Lung (tissue), 12 donors: ENCODE results near the gene MTMR1. TPM values are rescaled to one million over a fixed set of nuclear protein-coding genes. Genes with fewer than 3 reads are reported as not detected.

Experiments used
- ATAC-seq: fragments of 200-7000 bp; cut with Tn5 transposase; one replicate; pipeline ENCODE4 v1.9.1; 2020; ENCODE audit warnings: moderate number of reproducible peaks; ENCODE audit not compliant: insufficient read depth, low FRiP score
- DNase-seq, 3 donors: peaks; one replicate each; pipeline ENCODE4 v3.0.0-alpha.2; 2013 to 2017
- H3K27ac ChIP-seq, 2 donors: one replicate each; pipeline ENCODE4 v1.5.1; 2013; ENCODE audit warnings: mild to moderate bottlenecking in 2 of 2, moderate library complexity in 2 of 2, control low read depth in 1 of 2, inconsistent platforms in 1 of 2, low read depth in 1 of 2, low read length in 1 of 2
- H3K27me3 ChIP-seq, 3 donors: one replicate each; pipeline ENCODE4 v1.5.1; 2013; ENCODE audit warnings: low read length in 2 of 3; ENCODE audit not compliant: control insufficient read depth in 3 of 3, insufficient read depth in 3 of 3
- H3K36me3 ChIP-seq, 4 donors: one replicate each; pipeline ENCODE4 v1.5.1; 2013; ENCODE audit warnings: low read length in 4 of 4, mild to moderate bottlenecking in 1 of 4, moderate library complexity in 1 of 4; ENCODE audit not compliant: control insufficient read depth in 4 of 4, insufficient read depth in 4 of 4
- H3K4me1 ChIP-seq, 5 donors: one replicate each; pipeline ENCODE4 v1.5.1; 2013; ENCODE audit warnings: low read length in 5 of 5, mild to moderate bottlenecking in 2 of 5, moderate library complexity in 1 of 5; ENCODE audit not compliant: control insufficient read depth in 5 of 5, insufficient read depth in 5 of 5
- H3K4me3 ChIP-seq: one replicate; pipeline ENCODE4 v1.5.1; 2013; ENCODE audit warnings: mild to moderate bottlenecking, control low read depth, moderate library complexity
- H3K9ac ChIP-seq, 2 donors: one replicate each; pipeline ENCODE4 v1.5.1; 2013; ENCODE audit warnings: low read length in 2 of 2, control low read depth in 1 of 2; ENCODE audit not compliant: insufficient read depth in 1 of 2
- H3K9me3 ChIP-seq, 4 donors: one replicate each; pipeline ENCODE4 v1.5.1; 2013; ENCODE audit warnings: low read length in 3 of 4, mild to moderate bottlenecking in 1 of 4, moderate library complexity in 1 of 4; ENCODE audit not compliant: control insufficient read depth in 4 of 4, insufficient read depth in 3 of 4
- CTCF ChIP-seq: IDR thresholded peaks from 2 replicates; pipeline ENCODE4 v1.5.1; 2012; ENCODE audit warnings: mild to moderate bottlenecking; ENCODE audit errors: control extremely low read depth, extremely low read depth
- WGBS, 2 donors: extraction: QIAGEN DNeasy Blood & Tissue Kit; methylation state at CpG; one replicate each; pipeline ENCODE4 v1.1.7; 2013; 5-methylcytosine and 5-hydroxymethylcytosine counted together
- polyA plus RNA-seq, 2 donors: library from polyadenylated mRNA; stranded (reverse); fragments of 200-250 nt; gene quantifications; one replicate each; pipeline ENCODE4 v1.2.1, GENCODE V29; 2013
- total RNA-seq, 2 donors: library from RNA; depleted of rRNA in 1 of 2; stranded (reverse); fragments of >200 nt in 1 of 2; gene quantifications; one replicate each; pipeline ENCODE4 v1.2.1, GENCODE V29; 2014 to 2021
- donor health status: control.
- donor health status: control.
- donor health status: Bipolar disorder and iron deficiency.
- donor health status: healthy.
- donor health status: DM: yes; HTN: yes; CAD: no.

The MTMR1 gene
- total and polyA plus RNA-seq, 4 donors, result 10.0 to 37.6 (median 15.9) TPM

GRCh38 chrX:150693725-150694574, 754 bp downstream of the MTMR1 start:
- no peak for TF ChIP-seq CTCF
- H3K4me1 ChIP-seq, result peaks cover 0 to 4% (median 0%) of the 10 kb centered on the region in 5 donors
- ATAC-seq (peak; percentile 29), DNase-seq (peak; percentile 28 to 54 (median 43))
- H3K27ac ChIP-seq, result peak overlapping the region; percentile 85 to 88
- H3K36me3 ChIP-seq, result peaks cover 0 to 1% (median 0%) of the 10 kb centered on the region in 4 donors
- H3K4me3 ChIP-seq, result peak overlapping the region; percentile 55
- peak overlapping the region in 1 of 2 donors; percentile 40 for H3K9ac ChIP-seq
- H3K9me3 ChIP-seq, result peaks cover 0 to 3% (median 2%) of the 10 kb centered on the region in 4 donors
- WGBS, 2 donors, result 1 to 32% methylated on average over 18 to 42 of the region's 42 CpGs
- H3K27me3 ChIP-seq, result peaks cover 0 to 2% (median 0%) of the 10 kb centered on the region in 3 donors

GRCh38 chrX:150694738-150695410, 1.7 kb downstream of the MTMR1 start:
- WGBS, 2 donors, result 55 to 76% methylated on average over 8 of the region's 8 CpGs
- H3K9ac ChIP-seq, result no peak overlapping the region

GRCh38 chrX:150696331-150696730, 3.1 kb downstream of the MTMR1 start:
- ATAC-seq (no peak), DNase-seq (no peak)
- Histone ChIP-seq H3K27ac (peak overlapping the region in 1 of 2 donors; percentile 34), H3K9me3 (no peaks in the 10 kb centered on the region), H3K27me3 (peaks cover 0 to 5% (median 0%) of the 10 kb centered on the region in 3 donors), H3K36me3 (peaks cover 0 to 3% (median 0%) of the 10 kb centered on the region in 4 donors), H3K4me3 (no peak overlapping the region), H3K4me1 (peaks cover 0 to 6% (median 2%) of the 10 kb centered on the region in 5 donors), H3K9ac (no peak overlapping the region)
- no peak for TF ChIP-seq CTCF
- 38 to 61% methylated on average over 1 of the region's 1 CpG for WGBS, 2 donors

More at GRCh38 chrX:150694738-150695410, 1.7 kb downstream of the MTMR1 start:
- DNase-seq, result no peak
- Histone ChIP-seq H3K9me3 (peaks cover 0 to 3% (median 2%) of the 10 kb centered on the region in 4 donors), H3K27me3 (peaks cover 0 to 2% (median 0%) of the 10 kb centered on the region in 3 donors), H3K36me3 (peaks cover 0 to 1% (median 0%) of the 10 kb centered on the region in 4 donors), H3K4me3 (no peak overlapping the region), H3K27ac (peak overlapping the region in 1 of 2 donors; percentile 21), H3K4me1 (peaks cover 0 to 4% (median 0%) of the 10 kb centered on the region in 5 donors)
- no peak for TF ChIP-seq CTCF
- no peak for ATAC-seq
